Loucy (cell line): ENCODE results near the gene TMEM30B.

Experiments used
- H2AFZ ChIP-seq: fragments of 200-600 bp; sonication (generic); 2 replicates; pipeline ENCODE4 v1.6.0; 2016; ENCODE audit warnings: antibody characterized with exemption, mild to moderate bottlenecking, low read length, moderate library complexity
- H3F3A ChIP-seq: fragments of 200-600 bp; 2 replicates; pipeline ENCODE4 v1.6.0; 2016; ENCODE audit warnings: antibody characterized with exemption, low read depth, mild to moderate bottlenecking
- H3K27me3 ChIP-seq: fragments of 200-600 bp; sonication (generic); 2 replicates; pipeline ENCODE4 v1.6.1; 2014; ENCODE audit warnings: low read length, mild to moderate bottlenecking; ENCODE audit not compliant: insufficient read depth, poor library complexity, severe bottlenecking
- H3K36me3 ChIP-seq: fragments of 200-600 bp; sonication (generic); 2 replicates; pipeline ENCODE4 v1.6.1; 2016; ENCODE audit warnings: low read length; ENCODE audit not compliant: insufficient read depth
- H3K4me1 ChIP-seq: fragments of 200-600 bp; sonication (generic); 2 replicates; pipeline ENCODE4 v1.5.1; 2014; ENCODE audit warnings: low read length, mild to moderate bottlenecking; ENCODE audit not compliant: insufficient read depth, poor library complexity, severe bottlenecking
- H3K4me2 ChIP-seq: fragments of 200-600 bp; sonication (generic); 2 replicates; pipeline ENCODE4 v1.6.0; 2014; ENCODE audit warnings: antibody characterized with exemption, low read length, low read depth, mild to moderate bottlenecking; ENCODE audit not compliant: poor library complexity, severe bottlenecking
- H3K4me3 ChIP-seq: fragments of 200-600 bp; sonication (generic); 2 replicates; pipeline ENCODE4 v1.5.1; 2014; ENCODE audit warnings: low read length, mild to moderate bottlenecking, mixed read lengths; ENCODE audit not compliant: poor library complexity, severe bottlenecking
- H3K79me2 ChIP-seq: fragments of 200-600 bp; sonication (generic); 2 replicates; pipeline ENCODE4 v1.6.1; 2014; ENCODE audit warnings: low read length; ENCODE audit not compliant: insufficient read depth
- H3K9ac ChIP-seq: fragments of 200-600 bp; sonication (generic); 2 replicates; pipeline ENCODE4 v1.6.0; 2014; ENCODE audit warnings: mild to moderate bottlenecking, low read depth, low read length, moderate library complexity; ENCODE audit not compliant: poor library complexity, severe bottlenecking
- H3K9me2 ChIP-seq: fragments of 200-600 bp; sonication (generic); replicated peaks from 2 replicates; pipeline ENCODE4 v1.6.1; 2016; ENCODE audit warnings: low read depth, low read length, mixed read lengths
- H3K9me3 ChIP-seq: fragments of 200-600 bp; sonication (generic); 2 replicates; pipeline ENCODE4 v1.6.1; 2014; ENCODE audit warnings: mild to moderate bottlenecking, antibody characterized with exemption, low read length, low read depth; ENCODE audit not compliant: insufficient read depth
- H4K20me1 ChIP-seq: fragments of 200-600 bp; sonication (generic); 2 replicates; pipeline ENCODE4 v1.6.0; 2014; ENCODE audit warnings: antibody characterized with exemption, low read length, mild to moderate bottlenecking; ENCODE audit not compliant: insufficient read depth, poor library complexity, severe bottlenecking
- EZH2phosphoT487 ChIP-seq: fragments of 200-600 bp; IDR thresholded peaks from 2 replicates; pipeline ENCODE4 v1.6.1; 2018; ENCODE audit warnings: antibody characterized with exemption, mild to moderate bottlenecking, moderate library complexity, borderline replicate concordance
- TF ChIP-seq, protein P1 (sequence below): fragments of 200-600 bp; sonication (generic); conservative IDR thresholded peaks from 2 replicates; pipeline ENCODE4 v1.5.1; 2014; ENCODE audit warnings: mild to moderate bottlenecking, antibody characterized with exemption, low read length

Gene TMEM30B

DNA sequence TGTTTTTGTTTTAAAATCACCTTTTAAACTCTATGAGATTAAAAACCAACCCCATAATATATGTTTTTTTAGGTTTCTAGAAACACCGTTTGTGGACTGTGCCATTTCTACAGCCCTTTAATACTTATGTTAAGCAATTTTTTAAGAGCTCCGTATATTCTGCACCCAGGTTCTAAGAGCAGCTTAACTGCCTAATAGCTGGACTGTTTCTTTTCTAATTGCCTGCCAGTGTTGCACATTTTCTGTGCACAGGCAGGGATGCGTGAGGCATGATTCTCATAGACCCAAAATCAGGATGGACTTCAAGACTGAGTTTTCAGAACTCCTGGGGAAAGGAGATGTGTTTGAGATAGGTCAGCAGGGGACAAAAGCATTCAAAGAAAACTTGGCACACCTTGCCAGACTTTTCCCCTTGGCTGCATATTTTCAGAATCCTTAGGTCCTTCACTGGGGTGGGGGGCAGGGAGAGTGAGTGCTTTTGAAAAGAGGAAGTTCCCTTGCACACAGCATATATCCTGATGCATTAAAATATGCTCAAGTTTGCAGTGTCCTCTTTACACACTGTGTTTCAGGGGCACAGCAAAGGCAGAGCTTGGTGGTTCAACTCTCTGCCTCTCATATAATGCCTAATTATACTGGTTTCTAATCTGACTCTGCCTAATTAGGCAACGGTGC lies 27.9 kb downstream of the TMEM30B start:
- Histone ChIP-seq H3K4me2 (peak overlapping the region; percentile 0), H3K79me2 (no peaks in the 10 kb centered on the region), H3K4me3 (no peak overlapping the region), H3K9me2 (no peaks in the 10 kb centered on the region), H3K27me3 (no peaks in the 10 kb centered on the region), H3K9me3 (no peaks in the 10 kb centered on the region), H3K36me3 (no peaks in the 10 kb centered on the region), H3K9ac (no peak overlapping the region), H2AFZ (peak overlapping the region; percentile 79), H3K4me1 (peaks cover 7% of the 10 kb centered on the region), H3F3A (no peaks in the 10 kb centered on the region), H4K20me1 (no peaks in the 10 kb centered on the region)
- TF ChIP-seq, protein P1, sequence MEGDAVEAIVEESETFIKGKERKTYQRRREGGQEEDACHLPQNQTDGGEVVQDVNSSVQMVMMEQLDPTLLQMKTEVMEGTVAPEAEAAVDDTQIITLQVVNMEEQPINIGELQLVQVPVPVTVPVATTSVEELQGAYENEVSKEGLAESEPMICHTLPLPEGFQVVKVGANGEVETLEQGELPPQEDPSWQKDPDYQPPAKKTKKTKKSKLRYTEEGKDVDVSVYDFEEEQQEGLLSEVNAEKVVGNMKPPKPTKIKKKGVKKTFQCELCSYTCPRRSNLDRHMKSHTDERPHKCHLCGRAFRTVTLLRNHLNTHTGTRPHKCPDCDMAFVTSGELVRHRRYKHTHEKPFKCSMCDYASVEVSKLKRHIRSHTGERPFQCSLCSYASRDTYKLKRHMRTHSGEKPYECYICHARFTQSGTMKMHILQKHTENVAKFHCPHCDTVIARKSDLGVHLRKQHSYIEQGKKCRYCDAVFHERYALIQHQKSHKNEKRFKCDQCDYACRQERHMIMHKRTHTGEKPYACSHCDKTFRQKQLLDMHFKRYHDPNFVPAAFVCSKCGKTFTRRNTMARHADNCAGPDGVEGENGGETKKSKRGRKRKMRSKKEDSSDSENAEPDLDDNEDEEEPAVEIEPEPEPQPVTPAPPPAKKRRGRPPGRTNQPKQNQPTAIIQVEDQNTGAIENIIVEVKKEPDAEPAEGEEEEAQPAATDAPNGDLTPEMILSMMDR, result no peak
- TF ChIP-seq EZH2phosphoT487, result no peak

DNA sequence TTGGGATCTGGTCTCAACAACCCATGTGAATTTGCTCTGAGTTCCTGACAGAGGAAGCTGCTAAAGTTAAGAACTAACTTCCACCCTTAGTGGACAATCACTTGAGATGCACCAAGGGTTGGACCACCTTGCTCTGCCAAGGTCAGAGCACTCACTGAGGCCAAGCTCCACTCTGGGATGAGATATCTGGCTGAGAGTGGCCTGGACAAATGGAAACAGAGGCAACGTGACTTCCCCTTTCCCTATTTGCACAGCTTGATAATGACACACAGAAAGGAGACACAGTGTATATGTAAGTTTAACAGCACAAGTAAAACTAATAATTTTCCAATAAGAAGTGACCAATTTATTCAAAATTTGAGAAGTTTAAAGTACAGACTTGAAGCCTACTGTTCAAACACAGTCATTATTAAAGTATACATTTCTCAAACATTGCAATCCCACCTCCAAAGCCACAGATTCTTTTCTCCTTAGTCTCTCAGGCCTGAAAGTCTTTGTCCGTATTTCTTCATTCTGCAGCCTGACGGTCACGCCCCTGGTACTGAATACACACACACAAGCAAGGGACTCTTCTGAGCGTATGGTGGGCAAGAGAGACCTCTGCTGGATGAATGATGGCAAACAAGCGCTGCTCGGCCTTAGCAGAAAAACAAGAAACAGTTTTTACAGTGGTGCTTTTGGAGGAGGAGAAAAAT lies 28.6 kb downstream of the TMEM30B start:
- H2AFZ ChIP-seq, result peak overlapping the region; percentile 79
- peaks cover 7% of the 10 kb centered on the region for H3K4me1 ChIP-seq
- H3K9me3 ChIP-seq, result no peaks in the 10 kb centered on the region
- no peaks in the 10 kb centered on the region for H3K36me3 ChIP-seq
- no peaks in the 10 kb centered on the region for H3F3A ChIP-seq
- no peaks in the 10 kb centered on the region for H3K9me2 ChIP-seq
- TF ChIP-seq, protein P1, result peak; percentile 96
- no peak for TF ChIP-seq EZH2phosphoT487
- H3K27me3 ChIP-seq, result no peaks in the 10 kb centered on the region
- H3K4me3 ChIP-seq, result no peak overlapping the region
- no peaks in the 10 kb centered on the region for H3K79me2 ChIP-seq
- H3K4me2 ChIP-seq, result peak overlapping the region; percentile 0
- no peak overlapping the region for H3K9ac ChIP-seq
- no peaks in the 10 kb centered on the region for H4K20me1 ChIP-seq

DNA sequence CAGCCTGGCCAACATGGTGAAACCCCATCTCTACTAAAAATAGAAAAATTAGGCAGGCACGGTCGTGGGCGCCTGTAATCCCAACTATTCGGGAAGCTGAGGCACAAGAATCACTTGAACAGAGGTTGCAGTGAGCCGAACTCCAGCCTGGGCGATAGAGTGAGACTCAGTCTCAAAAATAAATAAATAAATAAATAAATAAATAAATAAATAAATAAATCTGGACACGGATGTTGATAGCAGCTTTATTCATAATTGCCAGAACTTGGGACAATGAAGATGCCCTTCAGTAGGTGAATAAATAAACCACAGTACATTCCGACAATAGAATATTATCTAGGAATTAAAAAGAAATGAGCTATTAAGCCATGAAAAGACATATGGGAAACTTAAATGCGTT lies 31.1 kb downstream of the TMEM30B start:
- Histone ChIP-seq H3K9me2 (no peaks in the 10 kb centered on the region), H4K20me1 (no peaks in the 10 kb centered on the region), H3K9ac (no peak overlapping the region), H3K9me3 (no peaks in the 10 kb centered on the region), H3K36me3 (no peaks in the 10 kb centered on the region), H3K27me3 (no peaks in the 10 kb centered on the region), H2AFZ (no peak overlapping the region), H3K79me2 (no peaks in the 10 kb centered on the region), H3K4me1 (peaks cover 7% of the 10 kb centered on the region), H3F3A (no peaks in the 10 kb centered on the region), H3K4me3 (no peak overlapping the region), H3K4me2 (no peak overlapping the region)
- no peak for TF ChIP-seq EZH2phosphoT487
- TF ChIP-seq, protein P1, result no peak
